Keratinocyte (primary cell): ENCODE measurements around the gene PDE11A. TPM values are rescaled to one million over a fixed set of nuclear protein-coding genes. Genes with fewer than 3 reads are reported as not detected.
A peak's percentile ranks its signal among the peaks of the same experiment; 100 is the strongest.

Source experiments
- DNase-seq: peaks from one replicate; pipeline ENCODE4 v3.0.0-alpha.2; 2011; ENCODE audit warnings: low read depth, missing footprints, low spot score
- FAIRE-seq: peaks from 2 replicates; lab custom pipeline; 2011; peaks lifted over from hg19 to GRCh38; lab: Jason Lieb, UNC
- H2AFZ ChIP-seq: 2 replicates; pipeline ENCODE4 v1.6.0; 2012; ENCODE audit warnings: low read length, control low read depth, inconsistent platforms; ENCODE audit not compliant: control insufficient read depth
- H3K27ac ChIP-seq: 2 replicates; pipeline ENCODE4 v1.5.1; 2011; ENCODE audit warnings: low read length; ENCODE audit not compliant: control insufficient read depth, insufficient read depth
- H3K27me3 ChIP-seq: 3 replicates; pipeline ENCODE4 v1.6.0; 2011; ENCODE audit warnings: low read length; ENCODE audit not compliant: control insufficient read depth, insufficient read depth; ENCODE audit errors: extremely low read depth
- H3K36me3 ChIP-seq, 2 experiments: 2 replicates in 1 of 2; 3 replicates in 1 of 2; pipeline ENCODE4 v1.5.1; 2011; ENCODE audit warnings: low read length in 2 of 2, mild to moderate bottlenecking in 1 of 2; ENCODE audit not compliant: control insufficient read depth in 2 of 2, insufficient read depth in 2 of 2; ENCODE audit errors: extremely low read depth in 1 of 2
- H3K4me1 ChIP-seq: 3 replicates; pipeline ENCODE4 v1.5.1; 2011; ENCODE audit warnings: low read length; ENCODE audit not compliant: control insufficient read depth, insufficient read depth; ENCODE audit errors: extremely low read depth
- H3K4me2 ChIP-seq: 3 replicates; pipeline ENCODE4 v1.6.0; 2011; ENCODE audit warnings: low read depth, low read length; ENCODE audit not compliant: control insufficient read depth, insufficient read depth; ENCODE audit errors: extremely low read depth
- H3K4me3 ChIP-seq, 3 experiments: fragments of 200-600 bp in 1 of 3; sonication (generic) in 1 of 3; 2 replicates in 2 of 3; 3 replicates in 1 of 3; pipeline ENCODE4 v1.5.1; 2011 to 2016; ENCODE audit warnings: low read length in 3 of 3, mild to moderate bottlenecking in 3 of 3, control low read depth in 2 of 3, inconsistent platforms in 1 of 3, low read depth in 1 of 3, mixed read lengths in 1 of 3, mixed run types in 1 of 3, moderate library complexity in 1 of 3; ENCODE audit not compliant: control insufficient read depth in 2 of 3, insufficient read depth in 2 of 3; ENCODE audit errors: extremely low read depth in 1 of 3
- H3K79me2 ChIP-seq: 2 replicates; pipeline ENCODE4 v1.6.0; 2012; ENCODE audit warnings: low read length; ENCODE audit not compliant: control insufficient read depth, insufficient read depth
- H3K9ac ChIP-seq: 3 replicates; pipeline ENCODE4 v1.6.0; 2011; ENCODE audit warnings: low read length; ENCODE audit not compliant: control insufficient read depth, insufficient read depth; ENCODE audit errors: extremely low read depth
- H3K9me1 ChIP-seq: 3 replicates; pipeline ENCODE4 v1.6.0; 2011; ENCODE audit warnings: low read length; ENCODE audit not compliant: control insufficient read depth, insufficient read depth; ENCODE audit errors: extremely low read depth
- H3K9me3 ChIP-seq: 2 replicates; pipeline ENCODE4 v1.5.1; 2012; ENCODE audit warnings: low read depth, low read length; ENCODE audit not compliant: control insufficient read depth
- H4K20me1 ChIP-seq: 3 replicates; pipeline ENCODE4 v1.6.0; 2011; ENCODE audit warnings: low read length; ENCODE audit not compliant: control insufficient read depth, insufficient read depth; ENCODE audit errors: extremely low read depth
- CTCF ChIP-seq, 3 experiments: IDR thresholded peaks in 1 of 3; conservative IDR thresholded peaks in 1 of 3; optimal IDR thresholded peaks in 1 of 3; 2 replicates in 2 of 3; 3 replicates in 1 of 3; pipeline versions ENCODE3 to v1.5.1; 2011; ENCODE audit warnings: low read length in 3 of 3, mild to moderate bottlenecking in 3 of 3, moderate library complexity in 2 of 3, control low read depth in 1 of 3, inconsistent platforms in 1 of 3; ENCODE audit not compliant: insufficient read depth in 2 of 3; ENCODE audit errors: extremely low read depth in 1 of 3
- EZH2 ChIP-seq: IDR thresholded peaks from one replicate; pipeline ENCODE4 v1.6.1; 2012; ENCODE audit warnings: inconsistent platforms, mild to moderate bottlenecking, low read length, moderate library complexity
- dilution Hi-C: fragments of 300-500 bp; cut with MboI; formaldehyde crosslinking; loops from one replicate; pipeline ENCODE4 v1.7.0; 2020; ENCODE audit warnings: low sequenced_read_pairs; ENCODE audit not compliant: extremely low pct_ligation_motif_present
- polyA plus RNA-seq, 5 experiments: library from polyadenylated mRNA; depleted of rRNA in 3 of 5; stranded (reverse) in 3 of 5; stranded (forward) in 1 of 5; unstranded in 1 of 5; fragments of >200 nt; gene quantifications; 1 replicate in 1 of 5; 2 replicates in 3 of 5; 3 replicates in 1 of 5; pipeline versions ENCODE4 v1.2.1 to v1.2.3, GENCODE V29; 2011 to 2012; ENCODE audit warnings: missing spikeins in 2 of 5, low read depth in 1 of 5, low replicate concordance in 1 of 5

PDE11A gene
- polyA plus RNA-seq, 1 donor (not counting 4 experiments of a cell fraction or from before 2014, with no cell fraction given): 0.01 TPM

DNA sequence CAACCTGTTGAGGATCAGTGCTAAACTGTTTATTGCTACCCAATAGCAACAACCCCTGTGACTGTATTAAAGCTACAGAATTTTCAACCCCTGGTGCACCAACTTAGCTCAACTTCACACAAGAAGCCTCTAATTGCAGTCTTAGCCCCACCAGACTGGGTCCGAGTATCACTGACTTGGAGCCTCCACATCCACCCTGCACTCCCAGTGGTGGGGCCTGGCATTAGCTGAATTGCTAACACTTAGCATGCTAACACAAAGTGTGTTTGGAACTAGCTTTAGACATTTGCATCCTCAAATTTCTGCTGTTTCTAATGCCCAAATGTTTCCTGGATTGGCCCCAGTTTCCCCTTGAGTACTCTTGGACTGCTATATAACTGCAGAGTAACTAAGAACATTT is 381.4 kb downstream of the PDE11A start:
- Histone ChIP-seq H3K9me1 (peaks cover 2% of the 10 kb centered on the region), H3K27ac (no peak overlapping the region), H3K9me3 (no peaks in the 10 kb centered on the region), H3K36me3 (no peaks in the 10 kb centered on the region), H3K79me2 (no peaks in the 10 kb centered on the region), H3K4me1 (peaks cover 13% of the 10 kb centered on the region), H2AFZ (no peak overlapping the region), H4K20me1 (no peaks in the 10 kb centered on the region), H3K4me2 (no peak overlapping the region), H3K4me3 (no peak overlapping the region), H3K9ac (no peak overlapping the region), H3K27me3 (no peaks in the 10 kb centered on the region)
- no peak for DNase-seq
- dilution Hi-C loops: no loop called here
- no peak for FAIRE-seq
- TF ChIP-seq CTCF (optimal IDR thresholded peaks at IDR 0.05 in 1 of 3, IDR thresholded peaks at IDR 0.05 in 1 of 3, conservative IDR thresholded peaks at IDR 0.05 in 1 of 3; ENCODE audit: extremely low read depth in 1 of 3, insufficient read depth in 2 of 3, low read length in 3 of 3) (peak in 1 of 3 experiments; percentile 6), EZH2 (no peak)

DNA sequence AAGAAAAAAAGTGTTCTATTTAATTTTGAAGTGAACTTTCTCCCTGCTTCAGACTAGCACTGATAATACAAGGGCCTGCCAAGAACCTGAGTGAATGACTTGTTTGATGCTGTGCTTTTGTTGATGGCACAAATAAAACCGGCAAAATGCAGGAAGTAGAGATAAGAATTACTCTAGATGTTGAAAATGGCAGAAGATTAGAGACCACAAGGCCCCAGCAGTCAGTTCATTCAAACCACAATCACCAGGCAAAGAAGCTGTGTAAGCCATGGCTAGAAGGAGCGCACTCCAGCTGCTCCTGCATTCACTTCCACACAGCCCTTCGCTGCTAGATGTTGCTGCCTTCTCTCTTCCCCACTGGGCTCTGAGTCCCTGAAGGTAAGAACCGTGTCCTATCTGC is 383.0 kb downstream of the PDE11A start:
- no peak overlapping the region for H2AFZ ChIP-seq
- dilution Hi-C loops: no loop called here
- peaks cover 13% of the 10 kb centered on the region for H3K4me1 ChIP-seq
- no peaks in the 10 kb centered on the region for H3K36me3 ChIP-seq
- H3K4me2 ChIP-seq: no peak overlapping the region
- no peak for DNase-seq
- H3K9me3 ChIP-seq: no peaks in the 10 kb centered on the region
- no peak overlapping the region for H3K9ac ChIP-seq
- no peak for FAIRE-seq
- H3K79me2 ChIP-seq: no peaks in the 10 kb centered on the region
- H3K27ac ChIP-seq: no peak overlapping the region
- H3K9me1 ChIP-seq: peaks cover 2% of the 10 kb centered on the region
- no peak for TF ChIP-seq CTCF (optimal IDR thresholded peaks at IDR 0.05 in 1 of 3, IDR thresholded peaks at IDR 0.05 in 1 of 3, conservative IDR thresholded peaks at IDR 0.05 in 1 of 3; ENCODE audit: extremely low read depth in 1 of 3, insufficient read depth in 2 of 3, low read length in 3 of 3)
- TF ChIP-seq EZH2: no peak
- H4K20me1 ChIP-seq: no peaks in the 10 kb centered on the region
- H3K27me3 ChIP-seq: no peaks in the 10 kb centered on the region
- no peak overlapping the region for H3K4me3 ChIP-seq
